ENCODE measurements around the gene FBP1.

FBP1 gene

DNA sequence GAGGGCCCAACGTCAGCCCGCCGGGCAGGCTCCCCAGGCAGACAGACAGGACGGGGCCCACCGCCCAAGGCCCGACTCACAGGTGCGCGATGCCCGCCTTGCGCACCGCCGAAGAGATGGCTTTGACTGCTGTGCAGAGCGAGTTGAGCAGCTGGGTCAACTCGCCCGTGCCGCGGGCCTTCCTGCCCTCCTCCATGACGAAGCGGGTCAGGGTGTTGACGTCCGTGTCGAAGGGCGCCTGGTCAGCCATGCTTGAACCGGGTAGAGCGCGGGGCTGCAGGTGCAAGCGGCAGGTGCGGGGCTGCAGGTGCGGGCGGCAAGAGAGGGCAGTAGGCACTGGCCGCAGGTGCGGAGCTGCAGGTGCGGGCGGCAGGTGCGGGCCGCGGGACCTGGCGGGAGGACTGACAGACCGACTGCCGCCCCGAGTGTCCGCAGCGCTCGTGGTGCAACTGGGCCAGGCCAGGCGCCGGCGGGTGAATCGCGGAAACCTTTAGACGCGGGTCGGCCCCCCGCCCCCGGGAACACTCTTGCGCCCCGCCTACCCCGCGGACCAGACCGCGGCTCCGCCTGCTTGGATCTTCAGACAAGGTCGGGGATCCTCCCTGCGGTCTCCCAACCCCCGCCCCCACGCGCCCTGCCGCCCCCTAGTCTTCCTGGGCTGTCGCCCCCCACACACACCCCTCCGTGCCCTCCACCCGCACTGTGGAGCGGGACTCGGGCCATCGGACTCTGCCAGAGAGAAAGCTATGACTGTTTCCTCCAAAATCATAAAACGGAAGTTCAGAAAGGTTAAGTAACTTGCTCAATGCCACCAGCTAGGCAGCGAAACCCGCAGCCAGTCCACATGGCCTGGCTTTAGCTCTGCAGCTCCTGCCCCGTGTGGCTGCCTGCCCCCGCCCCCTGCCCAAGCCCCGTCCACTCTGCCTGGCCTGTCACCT is at the start of gene FBP1:
Gene FBP1 (minus strand): TSS at position 458 of the 938 bp plus-strand sequence. CDS start 208 bp downstream, at position 250.
- DNase-seq = peak; percentile 23

DNA sequence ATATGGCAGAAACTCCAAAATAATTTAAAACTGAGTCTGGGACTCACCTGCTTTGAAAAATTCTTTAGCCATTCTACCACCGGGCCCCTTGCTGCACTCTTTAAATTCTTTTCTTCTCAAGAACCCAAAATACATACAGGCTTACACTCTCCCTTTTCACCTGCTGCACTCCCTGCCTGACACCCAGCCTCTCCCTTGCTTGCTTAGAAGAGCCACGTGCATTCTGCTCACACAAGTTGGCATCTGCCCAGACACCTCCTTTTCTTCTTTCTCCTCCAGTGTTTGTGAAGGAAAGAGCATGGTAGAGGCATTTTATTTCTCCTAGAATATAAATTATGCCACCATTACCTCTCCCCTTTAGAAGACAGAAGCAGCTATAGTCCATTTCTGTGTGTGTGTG is 48.1 kb upstream of the FBP1 start:
- DNase-seq = no peak

- DNase-seq = no peak
Observed at GRCh38 chr9:94685359-94685758, 46.0 kb upstream of the FBP1 start.

- DNase-seq = no peak
Observed at GRCh38 chr9:94681508-94681907, 42.2 kb upstream of the FBP1 start.

DNA sequence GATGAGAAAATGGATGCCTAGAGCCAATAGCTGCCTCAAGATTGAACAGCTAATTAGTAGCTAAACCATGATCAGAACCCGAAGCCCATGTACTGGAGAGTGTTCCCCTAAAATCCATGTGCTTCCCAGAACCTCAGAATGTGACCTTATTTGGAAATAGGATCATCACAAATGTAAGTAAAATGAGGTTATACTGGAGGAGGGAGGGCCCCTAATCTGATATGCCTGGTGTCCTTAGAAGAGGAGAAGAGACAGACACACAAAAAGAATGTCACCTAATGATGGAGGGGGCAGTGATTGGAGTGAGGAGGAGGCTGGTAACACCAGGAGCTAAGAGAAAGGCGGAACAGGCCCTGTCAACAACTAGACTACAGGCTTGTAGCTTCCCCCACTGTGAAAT is 41.3 kb upstream of the FBP1 start:
- DNase-seq = no peak

DNA sequence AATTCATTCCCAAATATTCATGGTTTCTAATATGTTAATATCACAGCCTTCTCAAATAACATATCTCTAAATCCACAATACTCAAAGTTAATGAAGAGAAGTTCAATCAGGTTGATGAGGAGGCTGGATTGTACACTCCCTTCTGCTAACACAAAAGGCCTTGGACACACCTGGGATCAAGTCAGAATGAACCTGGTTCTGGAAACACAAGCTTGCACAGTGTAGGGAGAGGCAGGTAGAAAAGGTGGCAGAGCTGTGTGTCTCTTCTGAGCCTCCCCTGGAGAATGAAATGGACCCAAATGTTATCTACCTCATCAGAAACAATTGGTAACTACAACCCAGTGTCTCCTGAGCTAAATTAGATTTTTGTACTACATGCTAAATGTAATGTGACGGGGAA is 40.7 kb upstream of the FBP1 start:
- no peak for DNase-seq

GRCh38 chr9:94679587-94679986 is 40.3 kb upstream of the FBP1 start:
- no peak for DNase-seq

GRCh38 chr9:94677929-94678328 is 38.6 kb upstream of the FBP1 start:
- DNase-seq = no peak

- DNase-seq = no peak
Observed at GRCh38 chr9:94676446-94677131, 37.3 kb upstream of the FBP1 start.

DNA sequence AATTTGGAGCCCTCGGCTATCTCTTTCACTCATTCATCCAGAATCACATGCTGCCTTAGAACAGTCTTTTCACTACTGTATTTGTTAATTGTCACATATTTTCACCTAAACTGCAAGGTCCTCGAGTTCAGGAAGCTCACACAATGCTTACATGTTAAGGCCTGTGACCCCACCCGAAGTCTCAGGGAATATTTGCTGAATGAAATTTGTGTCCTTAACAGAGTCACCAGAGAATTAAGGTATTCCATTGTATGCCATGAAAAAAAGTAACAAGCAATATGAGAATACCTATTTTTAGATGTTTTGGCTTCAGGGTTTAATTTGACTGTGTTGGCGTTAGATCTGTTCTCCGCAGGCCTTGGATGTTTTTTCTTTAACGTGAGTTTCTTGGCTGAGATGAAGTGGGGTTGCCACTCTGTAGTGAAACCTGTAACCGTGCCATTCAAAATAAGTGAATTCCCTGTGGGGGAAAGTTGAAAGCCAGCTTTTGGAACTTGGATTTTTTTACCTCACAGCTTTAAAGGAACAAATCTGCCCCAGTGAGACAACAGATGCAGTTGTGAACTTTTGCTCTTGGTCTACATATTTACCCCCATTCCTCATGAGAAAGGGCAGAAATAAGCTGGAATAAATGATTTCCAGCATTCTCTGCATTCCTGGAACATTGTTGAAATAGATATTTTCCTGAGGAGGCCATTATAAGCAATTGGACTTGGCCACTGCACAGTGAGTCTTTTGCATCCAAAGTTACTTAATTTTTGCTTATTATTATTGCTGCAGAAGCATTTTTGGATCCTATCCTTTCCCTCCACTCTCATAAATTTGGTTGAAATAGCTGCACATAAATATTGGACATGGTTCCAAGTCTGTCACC is 35.9 kb upstream of the FBP1 start:
- no peak for DNase-seq

DNA sequence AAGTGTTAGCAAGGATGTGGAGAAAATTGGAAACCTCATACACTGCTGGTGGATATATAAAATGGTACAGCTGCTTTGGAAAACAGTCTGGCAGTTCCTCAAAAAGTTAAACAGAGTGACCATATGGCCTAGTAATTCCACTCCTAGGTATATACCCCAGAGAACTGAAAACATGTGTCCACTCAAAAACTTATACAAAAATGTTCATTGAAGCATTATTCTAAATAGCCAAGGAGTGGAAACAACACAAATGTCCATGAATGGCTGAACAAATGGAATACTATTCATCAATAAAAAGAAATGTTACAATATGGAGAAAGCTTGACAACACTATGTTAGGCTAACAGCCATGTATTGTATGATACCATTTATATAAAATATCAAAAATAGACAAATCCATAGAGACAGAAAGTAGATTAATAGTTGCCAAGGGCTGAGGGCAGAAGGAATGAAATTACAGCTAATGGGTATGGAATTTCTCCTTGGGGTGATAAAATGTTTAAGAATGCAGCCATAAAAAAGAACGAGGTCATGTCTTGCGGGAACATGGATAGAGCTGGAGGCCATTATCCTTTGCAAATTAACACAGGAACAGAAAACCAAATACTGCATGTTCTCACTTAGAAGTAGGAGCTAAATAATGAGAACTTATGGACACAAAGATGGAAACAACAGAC is 33.6 kb upstream of the FBP1 start:
- DNase-seq = no peak

DNA sequence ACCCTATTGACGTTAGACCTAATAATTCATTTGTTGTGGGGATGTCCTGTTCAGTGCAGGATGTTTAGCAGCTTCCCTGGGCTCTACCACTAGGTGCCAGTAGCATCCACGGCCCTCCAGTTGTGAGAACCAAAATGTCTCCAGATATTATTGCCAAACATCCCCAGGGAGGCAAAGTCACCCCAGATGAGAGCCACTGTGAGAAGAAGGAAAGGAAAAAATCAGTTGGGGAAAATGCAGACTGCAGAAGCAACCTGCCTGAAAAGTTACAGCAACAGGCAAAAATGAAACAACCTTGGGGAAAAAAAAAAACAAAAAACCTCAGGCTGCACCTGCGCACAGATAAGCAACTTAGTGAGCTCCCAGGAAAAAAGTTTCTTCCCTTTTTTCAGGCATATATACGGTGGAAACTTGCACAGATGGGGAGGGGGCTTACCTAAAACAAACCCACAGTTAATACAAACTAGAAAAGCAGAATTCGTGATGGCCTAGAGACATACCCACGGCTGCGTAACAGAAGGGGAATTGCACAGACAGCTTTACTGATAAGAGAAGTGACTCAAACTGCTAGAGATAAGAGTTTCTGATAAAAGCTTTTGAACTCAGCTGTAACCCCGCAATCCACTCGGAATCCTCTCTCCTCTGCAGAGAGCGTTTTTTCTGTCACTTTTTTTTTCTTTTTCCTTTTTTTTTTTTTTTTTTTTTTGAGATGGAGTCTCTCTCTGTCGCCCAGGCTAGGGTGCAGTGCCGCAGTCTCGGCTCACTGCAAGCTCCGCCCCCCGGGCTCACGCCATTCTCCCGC is 29.8 kb upstream of the FBP1 start:
- peak; percentile 10 for DNase-seq

GRCh38 chr9:94668418-94668927 is 29.2 kb upstream of the FBP1 start:
- no peak for DNase-seq

- DNase-seq = no peak
Observed at GRCh38 chr9:94666364-94667099, 27.2 kb upstream of the FBP1 start.

- DNase-seq = no peak
Observed at GRCh38 chr9:94665613-94666012, 26.3 kb upstream of the FBP1 start.

DNA sequence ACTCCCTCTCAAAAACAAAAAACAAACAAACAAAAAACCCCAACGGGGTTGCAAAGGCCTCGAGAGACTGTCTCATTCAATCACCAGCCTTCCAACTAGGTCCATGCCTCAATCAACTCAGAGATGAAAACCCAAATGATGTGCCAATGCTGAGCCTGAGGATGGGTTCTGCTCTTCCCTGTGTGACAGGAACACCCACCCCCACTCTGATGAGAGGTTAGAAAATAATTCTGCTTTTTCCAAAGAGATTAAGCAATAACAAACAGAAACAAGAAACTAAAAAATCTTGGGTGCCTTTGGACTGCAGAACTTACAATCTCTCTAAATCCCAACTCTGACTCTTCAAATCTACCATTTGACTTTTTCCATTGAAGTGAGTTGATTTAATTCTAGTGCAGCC is 25.5 kb upstream of the FBP1 start:
- DNase-seq = no peak

DNA sequence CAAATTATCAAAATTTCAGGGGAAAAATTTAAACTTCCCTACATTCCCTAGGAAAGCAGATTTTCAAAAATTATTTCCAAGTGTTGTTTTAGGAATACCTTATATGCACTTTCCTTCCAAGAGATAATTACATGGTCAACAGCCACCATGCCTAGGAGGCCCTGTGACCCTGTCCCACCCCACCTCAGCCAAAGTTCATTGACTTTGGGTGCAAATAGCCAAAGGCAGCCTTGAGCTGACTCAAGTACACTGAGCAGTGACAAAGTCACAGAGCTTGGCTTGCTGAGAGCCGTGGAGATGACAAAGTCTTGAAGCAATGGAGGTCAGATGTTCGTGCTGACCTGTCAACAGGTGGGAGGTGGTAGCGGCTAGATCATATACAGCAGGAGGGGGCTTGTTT is 24.3 kb upstream of the FBP1 start:
- DNase-seq = no peak

GRCh38 chr9:94663140-94663539 is 23.8 kb upstream of the FBP1 start:
- DNase-seq = no peak

- DNase-seq = no peak
Observed at GRCh38 chr9:94657021-94657725, 17.9 kb upstream of the FBP1 start.

GRCh38 chr9:94656200-94656599 is 16.9 kb upstream of the FBP1 start:
- peak; percentile 48 for DNase-seq

All from SIG-M5 (cell line).